Endothelial cell (in vitro differentiated cells): Measurements from ENCODE around the gene PIEZO1. TPM values are rescaled to one million over a fixed set of nuclear protein-coding genes. Genes with fewer than 3 reads are reported as not detected.
"Not testable (repeated sequence)": the region's sequence is repeated elsewhere in the genome, so short reads cannot be mapped to it uniquely, and the experiment has no call there.

Experiments
- DNase-seq: peaks from one replicate; pipeline ENCODE4 v3.0.0; 2021; ENCODE audit warnings: low spot score
- H3K27ac Mint-ChIP-seq: one replicate; pipeline ENCODE4 v1.8.0; 2021; ENCODE audit warnings: mixed read lengths, inconsistent platforms; ENCODE audit not compliant: unreplicated experiment
- H3K27me3 Mint-ChIP-seq: one replicate; pipeline ENCODE4 v1.8.0; 2021; ENCODE audit warnings: mild to moderate bottlenecking, moderate library complexity, mixed read lengths, inconsistent platforms; ENCODE audit not compliant: unreplicated experiment
- H3K36me3 Mint-ChIP-seq: one replicate; pipeline ENCODE4 v1.8.0; 2021; ENCODE audit warnings: mild to moderate bottlenecking, low read depth, mixed read lengths, inconsistent platforms; ENCODE audit not compliant: unreplicated experiment
- H3K4me1 Mint-ChIP-seq: one replicate; pipeline ENCODE4 v1.8.0; 2021; ENCODE audit warnings: mild to moderate bottlenecking, mixed read lengths, inconsistent platforms; ENCODE audit not compliant: unreplicated experiment
- H3K4me3 Mint-ChIP-seq: one replicate; pipeline ENCODE4 v1.8.0; 2021; ENCODE audit warnings: mild to moderate bottlenecking, mixed read lengths, inconsistent platforms; ENCODE audit not compliant: unreplicated experiment
- H3K9me3 Mint-ChIP-seq: one replicate; pipeline ENCODE4 v1.8.0; 2021; ENCODE audit warnings: mixed read lengths, inconsistent platforms; ENCODE audit not compliant: unreplicated experiment
- total RNA-seq: library from RNA; stranded (reverse); fragmentation: NEBNext Ultra II Directional; extraction: Animal tissue kit (Norgen Biotek cat#: 25700); gene quantifications from one replicate; pipeline ENCODE4 v1.2.1, GENCODE V29; 2021; ENCODE audit not compliant: unreplicated experiment
- TF ChIP-seq, protein P1 (sequence below): fragments of 200-600 bp; sonication (generic); IDR thresholded peaks from one replicate; pipeline ENCODE4 v1.5.0; 2021; ENCODE audit warnings: antibody characterized with exemption; ENCODE audit not compliant: unreplicated experiment

Gene PIEZO1
- total RNA-seq, 1 donor from 2014 or later, result 428 TPM

DNA sequence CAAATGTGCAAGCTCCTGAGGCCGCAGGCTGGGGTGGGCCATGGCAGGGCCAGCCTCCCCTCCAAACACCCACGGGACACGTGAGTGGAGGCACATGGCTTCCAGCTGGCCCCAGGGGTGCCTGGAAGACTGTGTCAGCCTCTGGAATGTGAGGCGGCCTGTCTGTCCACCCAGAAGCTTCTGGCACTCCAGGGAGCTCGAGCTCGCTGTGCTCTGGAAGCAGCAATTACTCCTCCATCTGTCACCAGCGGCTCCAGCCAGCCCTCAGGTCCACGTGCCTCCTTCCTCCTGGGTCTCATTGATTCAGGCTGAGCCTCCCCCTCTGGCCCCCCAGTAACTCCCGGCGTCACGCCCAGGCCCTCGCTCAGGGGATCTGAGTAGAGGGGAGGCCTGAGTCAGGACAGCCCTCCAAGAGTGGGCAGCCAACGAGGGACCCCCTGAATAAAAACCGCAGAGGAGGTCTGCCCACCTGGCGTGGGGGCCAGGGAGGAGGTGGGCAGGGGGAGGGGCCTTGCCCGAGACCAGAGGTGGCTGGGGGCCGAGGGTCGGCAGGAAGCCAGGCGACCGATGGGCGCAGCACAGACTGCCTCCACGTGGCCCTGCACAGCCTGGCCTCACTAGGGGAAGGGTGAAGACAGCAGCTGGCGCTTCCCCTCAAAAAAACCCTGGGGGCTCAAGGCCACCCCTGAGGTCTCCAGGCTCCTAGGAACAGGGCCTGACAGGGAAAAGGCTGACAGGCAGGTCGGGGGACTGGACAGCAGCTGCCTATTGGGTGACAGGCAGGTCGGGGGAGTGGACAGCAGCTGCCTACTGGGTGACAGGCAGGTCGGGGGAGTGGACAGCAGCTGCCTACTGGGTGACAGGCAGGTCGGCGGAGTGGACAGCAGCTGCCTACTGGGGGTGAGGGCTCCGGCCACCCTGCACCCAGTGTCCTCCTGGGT is 11.9 kb downstream of the PIEZO1 start:
- TF ChIP-seq, protein P1, sequence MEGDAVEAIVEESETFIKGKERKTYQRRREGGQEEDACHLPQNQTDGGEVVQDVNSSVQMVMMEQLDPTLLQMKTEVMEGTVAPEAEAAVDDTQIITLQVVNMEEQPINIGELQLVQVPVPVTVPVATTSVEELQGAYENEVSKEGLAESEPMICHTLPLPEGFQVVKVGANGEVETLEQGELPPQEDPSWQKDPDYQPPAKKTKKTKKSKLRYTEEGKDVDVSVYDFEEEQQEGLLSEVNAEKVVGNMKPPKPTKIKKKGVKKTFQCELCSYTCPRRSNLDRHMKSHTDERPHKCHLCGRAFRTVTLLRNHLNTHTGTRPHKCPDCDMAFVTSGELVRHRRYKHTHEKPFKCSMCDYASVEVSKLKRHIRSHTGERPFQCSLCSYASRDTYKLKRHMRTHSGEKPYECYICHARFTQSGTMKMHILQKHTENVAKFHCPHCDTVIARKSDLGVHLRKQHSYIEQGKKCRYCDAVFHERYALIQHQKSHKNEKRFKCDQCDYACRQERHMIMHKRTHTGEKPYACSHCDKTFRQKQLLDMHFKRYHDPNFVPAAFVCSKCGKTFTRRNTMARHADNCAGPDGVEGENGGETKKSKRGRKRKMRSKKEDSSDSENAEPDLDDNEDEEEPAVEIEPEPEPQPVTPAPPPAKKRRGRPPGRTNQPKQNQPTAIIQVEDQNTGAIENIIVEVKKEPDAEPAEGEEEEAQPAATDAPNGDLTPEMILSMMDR, result no peak
- DNase-seq, result no peak
- Mint-ChIP-seq H3K27me3 (peaks cover 4% of the 10 kb centered on the region), H3K4me3 (no peak overlapping the region), H3K4me1 (peaks cover 13% of the 10 kb centered on the region), H3K36me3 (no peaks in the 10 kb centered on the region), H3K27ac (no peak overlapping the region), H3K9me3 (no peaks in the 10 kb centered on the region)

DNA sequence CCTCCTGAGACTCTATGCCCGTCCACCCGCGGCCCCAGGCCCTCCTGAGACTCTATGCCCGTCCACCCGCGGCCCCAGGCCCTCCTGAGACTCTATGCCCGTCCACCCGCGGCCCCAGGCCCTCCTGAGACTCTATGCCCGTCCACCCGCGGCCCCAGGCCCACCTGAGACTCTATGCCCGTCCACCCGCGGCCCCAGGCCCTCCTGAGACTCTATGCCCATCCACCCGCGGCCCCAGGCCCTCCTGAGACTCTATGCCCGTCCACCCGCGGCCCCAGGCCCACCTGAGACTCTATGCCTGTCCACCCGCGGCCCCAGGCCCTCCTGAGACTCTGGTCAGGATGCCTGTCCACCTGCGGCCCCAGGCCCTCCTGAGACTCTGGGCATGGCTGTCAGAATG is 13.2 kb downstream of the PIEZO1 start:
- H3K27me3 Mint-ChIP-seq, H3K27ac Mint-ChIP-seq, H3K36me3 Mint-ChIP-seq, H3K9me3 Mint-ChIP-seq, DNase-seq, H3K4me3 Mint-ChIP-seq: not testable (repeated sequence)
- H3K4me1 Mint-ChIP-seq, result peaks cover 21% of the 10 kb centered on the region

DNA sequence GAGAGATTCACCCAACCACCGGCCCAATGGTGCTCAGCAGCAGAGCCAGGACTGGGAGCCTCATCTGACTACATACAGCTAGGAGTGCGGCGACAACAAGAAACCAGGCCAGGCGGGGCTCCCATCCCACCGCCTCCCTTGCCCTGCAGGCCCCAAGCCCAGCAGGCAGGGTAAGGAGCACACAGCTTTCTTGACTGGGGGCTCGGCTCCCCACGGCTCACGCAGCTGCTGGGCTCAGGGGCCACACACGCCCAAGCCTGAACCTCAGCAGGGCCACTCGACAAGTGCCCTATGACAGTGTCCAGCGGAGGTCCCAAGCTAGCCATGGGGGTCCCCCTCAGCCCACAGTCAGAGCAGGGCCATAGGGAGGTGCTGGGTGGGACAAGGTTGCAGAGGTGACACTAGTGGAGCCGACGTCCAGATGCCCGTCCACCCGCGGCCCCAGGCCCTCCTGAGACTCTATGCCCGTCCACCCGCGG is 13.7 kb downstream of the PIEZO1 start:
- Mint-ChIP-seq H3K27me3 (peaks cover 8% of the 10 kb centered on the region), H3K4me3 (no peak overlapping the region), H3K27ac (no peak overlapping the region), H3K4me1 (peaks cover 22% of the 10 kb centered on the region), H3K9me3 (no peaks in the 10 kb centered on the region), H3K36me3 (no peaks in the 10 kb centered on the region)
- no peak for DNase-seq
- TF ChIP-seq, protein P1, result no peak

DNA sequence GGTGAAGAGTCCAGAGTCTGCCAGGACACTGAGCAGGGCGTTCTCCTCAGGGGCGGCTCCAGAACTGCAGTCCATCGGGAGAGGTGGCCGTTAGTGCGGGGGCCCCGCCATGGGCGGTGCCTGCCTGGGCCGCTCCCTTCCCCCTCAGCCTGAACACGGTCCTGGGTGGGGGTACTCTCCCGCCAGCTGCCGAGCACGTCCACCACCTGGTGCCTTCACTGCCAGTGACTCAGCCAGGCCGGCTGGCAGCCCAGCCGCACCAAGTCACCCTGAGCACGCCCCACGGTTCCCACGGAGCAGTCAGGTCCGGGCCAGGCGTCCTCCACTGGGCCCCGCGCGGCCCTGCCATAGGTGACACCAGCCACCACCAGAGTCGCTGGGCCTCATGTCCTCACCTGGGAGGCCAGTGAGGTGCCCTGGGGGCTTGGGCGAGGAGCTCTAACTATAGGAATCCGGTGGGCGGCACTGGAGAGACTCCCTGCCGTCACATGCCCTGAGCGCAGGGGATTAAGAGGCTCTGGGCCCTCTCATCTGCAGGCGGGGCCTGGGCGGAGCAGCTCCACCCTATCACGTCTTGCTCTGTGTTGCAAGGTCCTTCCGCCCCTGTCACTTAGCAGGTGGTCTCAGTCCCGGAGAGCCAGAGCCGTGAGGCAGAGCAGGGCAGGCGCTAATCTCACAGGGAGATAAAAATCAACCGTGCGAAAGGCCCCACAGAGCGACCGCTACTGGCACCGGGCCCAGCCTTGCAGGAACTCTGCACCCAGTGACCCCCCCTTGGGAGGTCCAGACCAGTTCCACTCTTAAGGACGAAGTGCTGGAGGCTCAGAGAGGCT is 14.3 kb downstream of the PIEZO1 start:
- TF ChIP-seq, protein P1, result no peak
- Mint-ChIP-seq H3K27me3 (peaks cover 8% of the 10 kb centered on the region), H3K9me3 (no peaks in the 10 kb centered on the region), H3K36me3 (no peaks in the 10 kb centered on the region), H3K4me1 (peaks cover 22% of the 10 kb centered on the region), H3K27ac (no peak overlapping the region), H3K4me3 (no peak overlapping the region)
- DNase-seq, result no peak

DNA sequence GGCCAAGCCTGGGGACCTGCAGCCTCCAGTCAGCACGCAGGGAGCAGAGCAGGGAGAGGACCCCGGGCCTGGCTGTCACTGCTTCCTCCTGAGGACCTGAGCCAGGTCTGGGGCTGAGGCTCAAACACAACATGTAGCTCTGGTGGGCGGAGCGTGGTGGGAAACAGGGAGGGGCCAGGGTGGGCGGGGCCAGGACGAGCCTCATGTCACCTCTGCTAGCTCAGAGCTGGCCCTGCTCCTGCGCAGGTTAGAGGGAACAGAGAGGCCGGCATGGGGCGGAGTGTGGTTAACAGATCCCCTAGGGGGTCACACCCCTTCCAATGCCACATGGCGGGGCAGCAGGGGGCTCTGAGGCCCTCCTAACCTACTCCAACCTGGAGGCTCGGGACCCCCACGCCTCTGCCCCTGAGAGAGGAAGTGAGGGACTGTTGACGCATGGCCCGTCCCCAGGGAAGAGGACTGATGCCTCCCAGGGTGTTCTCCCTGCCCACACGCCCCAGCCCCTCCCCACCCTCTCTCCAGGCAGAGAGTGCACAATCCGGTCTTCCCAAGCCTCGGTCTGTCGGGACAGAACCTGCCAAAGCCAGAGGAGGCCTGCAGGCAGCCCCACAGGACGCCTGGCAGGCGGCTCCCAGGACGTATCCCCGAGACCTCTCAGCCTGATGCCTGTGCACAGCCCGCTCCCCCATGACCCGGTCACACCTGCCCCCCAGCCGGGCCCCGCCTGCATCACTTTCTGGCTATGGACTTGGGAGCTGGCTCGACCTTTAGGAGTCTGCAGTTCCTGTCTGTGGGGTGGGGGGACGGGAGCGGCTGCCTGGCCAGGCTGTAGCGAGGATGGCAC is 15.2 kb downstream of the PIEZO1 start:
- Mint-ChIP-seq H3K4me1 (peaks cover 22% of the 10 kb centered on the region), H3K9me3 (no peaks in the 10 kb centered on the region), H3K27ac (peak overlapping the region; percentile 44), H3K27me3 (peaks cover 8% of the 10 kb centered on the region), H3K36me3 (no peaks in the 10 kb centered on the region), H3K4me3 (no peak overlapping the region)
- peak; percentile 38 for DNase-seq
- TF ChIP-seq, protein P1, result no peak
